Panc1 (cell line): ENCODE data around the gene GUCY1A2. TPM values are rescaled to one million over a fixed set of nuclear protein-coding genes. Genes with fewer than 3 reads are reported as not detected.

ENCODE experiments used
- ATAC-seq: fragments of 200-7000 bp; cut with Tn5 transposase; 2 replicates; pipeline ENCODE4 v1.9.1; 2020; ENCODE audit warnings: mild to moderate bottlenecking, moderate library complexity
- BruUV-seq: library from RNA; stranded (reverse); fragments of 400-500 nt; replicated peaks from 2 replicates; lab custom pipeline; 2021; lab: Mats Ljungman, UMichigan
- CTCF ChIA-PET: fragments of 300-600 bp; sonication (Branson Sonifier 250); formaldehyde crosslinking; loops from one replicate; lab custom pipeline; 2022; ENCODE audit warnings: antibody characterized with exemption; lab: Charles Lee
- POLR2A ChIA-PET: fragments of 300-600 bp; sonication (Branson Sonifier 250); formaldehyde crosslinking; loops from one replicate; lab custom pipeline; 2022; ENCODE audit warnings: antibody characterized with exemption; lab: Charles Lee
- DNase-seq: peaks from one replicate; pipeline ENCODE4 v3.0.0-alpha.2; 2010; ENCODE audit warnings: low read depth, low spot score
- H3K27ac ChIP-seq: 2 replicates; pipeline ENCODE4 v1.5.1; 2011; ENCODE audit warnings: mild to moderate bottlenecking, low read length, inconsistent platforms
- H3K27me3 ChIP-seq: fragments of 200-500 bp; sonication (Bioruptor generic); 2 replicates; pipeline ENCODE4 v1.6.0; 2014; ENCODE audit warnings: low read length, inconsistent platforms; ENCODE audit not compliant: control insufficient read depth, insufficient read depth
- H3K36me3 ChIP-seq: fragments of 200-500 bp; sonication (Bioruptor generic); 2 replicates; pipeline ENCODE4 v1.5.1; 2014; ENCODE audit warnings: inconsistent platforms, mild to moderate bottlenecking, low read length, moderate library complexity; ENCODE audit not compliant: control insufficient read depth, insufficient read depth
- H3K4me1 ChIP-seq: 2 replicates; pipeline ENCODE4 v1.5.1; 2011; ENCODE audit warnings: inconsistent platforms, mild to moderate bottlenecking, low read length, moderate library complexity; ENCODE audit not compliant: control insufficient read depth, insufficient read depth
- H3K4me3 ChIP-seq, 2 experiments: 2 replicates each; pipeline ENCODE4 v1.5.1; 2011 to 2012; ENCODE audit warnings: low read depth in 2 of 2, low read length in 2 of 2, mild to moderate bottlenecking in 2 of 2, inconsistent platforms in 1 of 2, moderate library complexity in 1 of 2
- H3K9me3 ChIP-seq: fragments of 200-500 bp; sonication (Bioruptor generic); 2 replicates; pipeline ENCODE4 v1.5.1; 2014; ENCODE audit warnings: low read depth, mild to moderate bottlenecking, inconsistent platforms, low read length, moderate library complexity; ENCODE audit not compliant: control insufficient read depth, insufficient read depth
- CTCF ChIP-seq: fragments of 450-650 bp; IDR thresholded peaks from 2 replicates; pipeline ENCODE4 v1.5.1; 2017; ENCODE audit warnings: mild to moderate bottlenecking
- POLR2AphosphoS5 ChIP-seq: IDR thresholded peaks from 2 replicates; pipeline ENCODE4 v1.6.1; 2012; ENCODE audit warnings: mild to moderate bottlenecking, low read depth, low read length, moderate library complexity
- REST ChIP-seq, 2 experiments: IDR thresholded peaks; 2 replicates each; pipeline ENCODE4 v1.6.1; 2011 to 2012; ENCODE audit warnings: low read depth in 2 of 2, control low read depth in 1 of 2, low read length in 1 of 2, mild to moderate bottlenecking in 1 of 2, moderate library complexity in 1 of 2; ENCODE audit not compliant: insufficient read depth in 1 of 2
- SIN3A ChIP-seq: IDR thresholded peaks from 2 replicates; pipeline ENCODE4 v1.6.1; 2012; ENCODE audit warnings: low read depth, mild to moderate bottlenecking, low read length, moderate library complexity, borderline replicate concordance; ENCODE audit not compliant: insufficient read depth
- TCF7L2 ChIP-seq: IDR thresholded peaks from 2 replicates; pipeline ENCODE4 v1.6.1; 2011; ENCODE audit warnings: mild to moderate bottlenecking, low read depth, low read length, inconsistent platforms
- in situ Hi-C: cut with HindIII; loops from 2 replicates; pipeline ENCODE4 v1.10.0; 2016; ENCODE audit warnings: low sequenced_read_pairs, low pct_unique_long_range_greater_than_20kb
- intact Hi-C: fragments of 100-400 bp; cut with micrococcal nuclease; formaldehyde crosslinking; loops from one replicate; pipeline ENCODE4 v1.10.0; 2022; ENCODE audit not compliant: unreplicated experiment
- total RNA-seq: library from RNA; stranded (reverse); gene quantifications from one replicate; pipeline ENCODE4 v1.2.1, GENCODE V29; 2021; ENCODE audit not compliant: unreplicated experiment

The GUCY1A2 gene
- total RNA-seq, 1 experiment from 2014 or later = 1.9 TPM

GRCh38 chr11:106957030-106957482 lies 61.2 kb downstream of the GUCY1A2 start:
- intact Hi-C loops = no loop called here
- ChIA-PET CTCF (no interaction called here), POLR2A (no interaction called here)
- Histone ChIP-seq H3K9me3 (no peaks in the 10 kb centered on the region), H3K4me3 (no peak overlapping the region), H3K27ac (no peak overlapping the region), H3K4me1 (no peaks in the 10 kb centered on the region), H3K36me3 (no peaks in the 10 kb centered on the region), H3K27me3 (no peaks in the 10 kb centered on the region)
- DNase-seq (no peak), ATAC-seq (no peak)
- TF ChIP-seq CTCF = no peak
- in situ Hi-C loops = no loop called here
- no TSS peak for BruUV-seq

- intact Hi-C loops = no loop called here
- H3K27ac ChIP-seq = no peak overlapping the region
- no peak overlapping the region for H3K4me3 ChIP-seq
- H3K9me3 ChIP-seq = no peaks in the 10 kb centered on the region
- ChIA-PET POLR2A (no interaction called here), CTCF (interaction anchor here (0.6 kb wide), 1 partner anchor 87 kb away, joined by 4 read pairs; no protein-coding TSS in a partner anchor)
- H3K4me1 ChIP-seq = no peaks in the 10 kb centered on the region
- DNase-seq (no peak), ATAC-seq (no peak)
- TF ChIP-seq REST (IDR thresholded peaks at IDR 0.05; ENCODE audit: insufficient read depth in 1 of 2, low read depth in 2 of 2, low read length in 1 of 2) (no peak), TCF7L2 (no peak), SIN3A (no peak), CTCF (no peak)
- no peaks in the 10 kb centered on the region for H3K27me3 ChIP-seq
- BruUV-seq = no TSS peak
- H3K36me3 ChIP-seq = no peaks in the 10 kb centered on the region
- in situ Hi-C loops = no loop called here
Observed at GRCh38 chr11:106950067-106950491, 68.2 kb downstream of the GUCY1A2 start.

- Histone ChIP-seq H3K9me3 (no peaks in the 10 kb centered on the region), H3K4me3 (no peak overlapping the region), H3K27me3 (no peaks in the 10 kb centered on the region), H3K36me3 (no peaks in the 10 kb centered on the region), H3K4me1 (no peaks in the 10 kb centered on the region), H3K27ac (no peak overlapping the region)
- intact Hi-C loops (no loop called here), in situ Hi-C loops (no loop called here)
- TF ChIP-seq POLR2AphosphoS5 = no peak
- TF ChIP-seq SIN3A = no peak
- TF ChIP-seq TCF7L2 = no peak
- no peak for TF ChIP-seq REST (IDR thresholded peaks at IDR 0.05; ENCODE audit: insufficient read depth in 1 of 2, low read depth in 2 of 2, low read length in 1 of 2)
- TF ChIP-seq CTCF = no peak
- no peak for DNase-seq
- ChIA-PET POLR2A (no interaction called here), CTCF (no interaction called here)
- no TSS peak for BruUV-seq
- no peak for ATAC-seq
Observed at GRCh38 chr11:106943089-106943488, 75.2 kb downstream of the GUCY1A2 start.
